CD4-positive, alpha-beta memory T cell (primary cell): Measurements from ENCODE around the gene FBXO31. TPM values are rescaled to one million over a fixed set of nuclear protein-coding genes. Genes with fewer than 3 reads are reported as not detected.
"Not testable (repeated sequence)": the region's sequence is repeated elsewhere in the genome, so short reads cannot be mapped to it uniquely, and the experiment has no call there.

Experiments
- CTCF ChIA-PET: fragments of 350-600 bp; sonication (Branson Sonifier 250); formaldehyde crosslinking; loops from one replicate; lab custom pipeline; 2021; ENCODE audit warnings: inconsistent platforms; ENCODE audit not compliant: partially characterized antibody; lab: Charles Lee
- POLR2A ChIA-PET: fragments of 350-600 bp; sonication (Branson Sonifier 250); formaldehyde crosslinking; loops from one replicate; lab custom pipeline; 2021; ENCODE audit not compliant: partially characterized antibody; lab: Charles Lee
- DNase-seq, 5 donors: peaks; one replicate each; pipeline versions ENCODE4 v3.0.0 to v3.0.0-alpha.2; 2020 to 2022; ENCODE audit warnings: mixed read lengths in 1 of 5
- H3K27ac ChIP-seq: one replicate; pipeline ENCODE4 v1.7.0; 2013; ENCODE audit warnings: low read depth, low read length
- H3K27me3 ChIP-seq: 2 replicates; pipeline ENCODE4 v1.7.0; 2013; ENCODE audit warnings: mild to moderate bottlenecking, low read length, moderate library complexity; ENCODE audit not compliant: insufficient read depth
- H3K36me3 ChIP-seq: 2 replicates; pipeline ENCODE4 v1.7.0; 2013; ENCODE audit warnings: mild to moderate bottlenecking, low read length, moderate library complexity; ENCODE audit not compliant: insufficient read depth
- H3K4me1 ChIP-seq: 2 replicates; pipeline ENCODE4 v1.7.0; 2013; ENCODE audit warnings: mild to moderate bottlenecking, low read length, moderate library complexity; ENCODE audit not compliant: insufficient read depth
- H3K4me3 ChIP-seq, 2 donors: one replicate each; pipeline ENCODE4 v1.7.0; 2013; ENCODE audit warnings: low read length in 2 of 2, mild to moderate bottlenecking in 1 of 2
- H3K9me3 ChIP-seq, 2 donors: one replicate each; pipeline ENCODE4 v1.7.0; 2013; ENCODE audit warnings: low read length in 2 of 2, control low read depth in 1 of 2; ENCODE audit not compliant: control insufficient read depth in 1 of 2
- H3K27ac Mint-ChIP-seq, 7 donors: one replicate each; pipeline ENCODE4 v1.8.0; 2020 to 2021; ENCODE audit warnings: mixed read lengths in 7 of 7, mild to moderate bottlenecking in 6 of 7, inconsistent platforms in 3 of 7, moderate library complexity in 3 of 7
- H3K27me3 Mint-ChIP-seq, 2 donors: one replicate each; pipeline ENCODE4 v1.8.0; 2020 to 2021; ENCODE audit warnings: mixed read lengths in 2 of 2
- H3K36me3 Mint-ChIP-seq, 2 donors: one replicate each; pipeline ENCODE4 v1.8.0; 2020 to 2021; ENCODE audit warnings: mixed read lengths in 2 of 2, inconsistent platforms in 1 of 2, mild to moderate bottlenecking in 1 of 2
- H3K4me1 Mint-ChIP-seq, 4 donors: one replicate each; pipeline ENCODE4 v1.8.0; 2020 to 2021; ENCODE audit warnings: mixed read lengths in 4 of 4, mild to moderate bottlenecking in 1 of 4
- H3K4me3 Mint-ChIP-seq, 8 donors: one replicate each; pipeline ENCODE4 v1.8.0; 2020 to 2021; ENCODE audit warnings: mixed read lengths in 8 of 8, mild to moderate bottlenecking in 7 of 8, moderate library complexity in 6 of 8, inconsistent platforms in 3 of 8
- H3K9me3 Mint-ChIP-seq, 8 donors: one replicate each; pipeline ENCODE4 v1.8.0; 2020 to 2021; ENCODE audit warnings: mixed read lengths in 8 of 8, mild to moderate bottlenecking in 5 of 8, inconsistent platforms in 3 of 8, moderate library complexity in 1 of 8
- intact Hi-C: fragments of 100-400 bp; cut with micrococcal nuclease; formaldehyde crosslinking; loops from one replicate; pipeline ENCODE4 v1.15.1; 2023
- polyA plus RNA-seq, 2 donors: library from polyadenylated mRNA; unstranded; fragments of 300-500 nt; fragmentation: Illumina TruSeq; gene quantifications; one replicate each; pipeline ENCODE4 v1.2.3, GENCODE V29; 2021
- total RNA-seq, 2 experiments: library from RNA; stranded (reverse); gene quantifications; one replicate each; pipeline ENCODE4 v1.2.3, GENCODE V29; 2021

The FBXO31 gene
- total and polyA plus RNA-seq, 4 experiments from 2014 or later = 22.9 to 44.6 (median 34.5) TPM

DNA sequence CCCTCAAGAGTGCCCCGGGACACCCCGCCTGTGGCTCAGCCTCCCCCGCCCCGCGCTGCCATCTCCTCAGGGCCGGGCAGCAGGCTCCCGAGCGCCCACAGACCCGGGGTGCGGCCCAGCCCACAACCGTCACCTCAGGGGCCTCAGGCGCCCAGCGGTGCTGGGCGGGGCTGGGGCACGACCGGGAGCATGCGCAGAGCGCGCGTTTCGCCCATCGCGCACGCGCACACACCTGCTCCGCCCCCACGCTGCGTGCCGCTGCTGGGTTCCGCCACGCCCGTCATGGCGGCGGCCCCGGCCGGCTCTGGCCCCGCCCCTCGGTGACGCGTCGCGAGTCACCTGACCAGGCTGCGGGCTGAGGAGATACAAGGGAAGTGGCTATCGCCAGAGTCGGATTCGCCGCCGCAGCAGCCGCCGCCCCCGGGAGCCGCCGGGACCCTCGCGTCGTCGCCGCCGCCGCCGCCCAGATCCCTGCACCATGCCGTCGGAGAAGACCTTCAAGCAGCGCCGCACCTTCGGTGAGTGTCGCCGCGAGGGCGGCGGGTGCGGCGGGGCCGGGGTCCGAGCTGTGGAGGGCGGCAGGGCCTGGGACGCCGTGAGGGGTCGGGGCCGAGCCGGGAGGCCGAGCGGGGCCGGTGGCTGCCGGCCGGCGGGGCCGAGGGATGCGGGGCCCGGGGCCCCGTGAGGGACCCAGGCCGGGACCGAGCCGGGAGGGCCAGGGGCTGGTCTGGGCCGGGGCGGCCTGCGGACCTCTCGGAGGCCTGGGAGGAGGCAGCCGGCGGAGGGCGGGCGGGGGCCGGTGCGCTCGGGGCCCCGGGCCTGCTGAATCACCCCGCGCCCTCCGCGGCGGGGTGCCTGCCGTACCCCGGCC, 8.6 kb upstream of the FBXO31 start, which contains the start of gene MAP1LC3B:
TSS of gene MAP1LC3B (plus strand) at position 387 of the 871 bp plus-strand sequence. CDS start at position 479, 92 bp downstream.
- no peaks in the 10 kb centered on the region for H3K9me3 Mint-ChIP-seq
- peak within 1 kb of the TSS; percentile 44 to 81 for H3K4me3 ChIP-seq
- no peaks in the 10 kb centered on the region for H3K27me3 ChIP-seq
- H3K36me3 ChIP-seq = no peaks in the 10 kb centered on the region
- H3K27me3 Mint-ChIP-seq = no peaks in the 10 kb centered on the region
- peak within 1 kb of the TSS; percentile 93 to 96 (median 95) for H3K27ac Mint-ChIP-seq
- H3K9me3 ChIP-seq = no peaks in the 10 kb centered on the region
- peaks cover 40 to 69% (median 56%) of the 10 kb centered on the region in 4 donors for H3K4me1 Mint-ChIP-seq
- peak within 1 kb of the TSS; percentile 82 for H3K27ac ChIP-seq
- intact Hi-C loops = loop anchor here (1.0 to 5.0 kb wide), 4 partner anchors 9 to 1060 kb away; partner anchors contain the start of genes FBXO31, KLHDC4 and ZFPM1
- peaks cover 61% of the 10 kb centered on the region for H3K4me1 ChIP-seq
- H3K4me3 Mint-ChIP-seq = peak within 1 kb of the TSS; percentile 88 to 98 (median 94)
- ChIA-PET POLR2A (interaction anchor here (3.9 to 5.3 kb wide), 2 partner anchors 9 to 75 kb away, joined by 32 to 105 read pairs; partner anchors contain the start of genes C16orf95 and FBXO31), CTCF (interaction anchor here (1.0 to 4.9 kb wide), 3 partner anchors 9 to 67 kb away, joined by 4 to 42 read pairs (median 41); partner anchors contain the start of gene FBXO31)
- peak; percentile 94 to 100 (median 99) for DNase-seq
- H3K36me3 Mint-ChIP-seq = peaks cover 0 to 23% of the 10 kb centered on the region in 2 donors

GRCh38 chr16:87391324-87391949, 7.9 kb upstream of the FBXO31 start:
- Mint-ChIP-seq H3K4me1 (peaks cover 43 to 68% (median 55%) of the 10 kb centered on the region in 4 donors), H3K27ac (peak overlapping the region; percentile 84 to 95 (median 91)), H3K4me3 (peak overlapping the region; percentile 76 to 89 (median 84)), H3K9me3 (no peaks in the 10 kb centered on the region), H3K27me3 (no peaks in the 10 kb centered on the region), H3K36me3 (peaks cover 0 to 20% of the 10 kb centered on the region in 2 donors)
- Histone ChIP-seq H3K27ac (peak overlapping the region; percentile 82), H3K27me3 (no peaks in the 10 kb centered on the region), H3K36me3 (no peaks in the 10 kb centered on the region), H3K9me3 (no peaks in the 10 kb centered on the region), H3K4me1 (peaks cover 62% of the 10 kb centered on the region), H3K4me3 (peak overlapping the region in 1 of 2 donors; percentile 59)
- ChIA-PET POLR2A (interaction anchor here (1.4 to 5.3 kb wide), 2 partner anchors 8 to 74 kb away, joined by 3 to 105 read pairs; partner anchors contain the start of genes C16orf95 and FBXO31), CTCF (no interaction called here)
- intact Hi-C loops = loop anchor here (5.0 kb wide), 2 partner anchors 376 to 1061 kb away; partner anchors contain the start of genes KLHDC4 and ZFPM1
- no peak for DNase-seq

GRCh38 chr16:87390641-87391323, 7.2 kb upstream of the FBXO31 start:
- POLR2A ChIA-PET = interaction anchor here (1.4 kb wide), 1 partner anchor 74 kb away, joined by 3 read pairs; the partner anchor contains the start of gene C16orf95
- Histone ChIP-seq H3K27ac (peak overlapping the region; percentile 82), H3K4me1 (peaks cover 60% of the 10 kb centered on the region), H3K36me3 (no peaks in the 10 kb centered on the region), H3K9me3 (no peaks in the 10 kb centered on the region), H3K4me3 (peak overlapping the region in 1 of 2 donors; percentile 59), H3K27me3 (no peaks in the 10 kb centered on the region)
- H3K27ac Mint-ChIP-seq = peak overlapping the region; percentile 84 to 95 (median 91)
- H3K27me3 Mint-ChIP-seq = no peaks in the 10 kb centered on the region
- H3K9me3 Mint-ChIP-seq = no peaks in the 10 kb centered on the region
- CTCF ChIA-PET = no interaction called here
- intact Hi-C loops = loop anchor here (5.0 kb wide), 2 partner anchors 377 to 1062 kb away; partner anchors contain the start of genes KLHDC4 and ZFPM1
- peak overlapping the region; percentile 75 to 89 (median 80) for H3K4me3 Mint-ChIP-seq
- H3K36me3 Mint-ChIP-seq = peaks cover 0 to 18% of the 10 kb centered on the region in 2 donors
- no peak for DNase-seq
- peaks cover 42 to 70% (median 56%) of the 10 kb centered on the region in 4 donors for H3K4me1 Mint-ChIP-seq

- CTCF ChIA-PET, H3K27me3 Mint-ChIP-seq, H3K36me3 ChIP-seq, H3K27me3 ChIP-seq, H3K4me3 ChIP-seq, DNase-seq, H3K9me3 Mint-ChIP-seq, H3K9me3 ChIP-seq: not testable (repeated sequence)
- peak overlapping the region in 4 of 8 donors; percentile 10 to 25 (median 20) for H3K4me3 Mint-ChIP-seq
- POLR2A ChIA-PET = interaction anchor here (1.4 kb wide), 1 partner anchor 73 kb away, joined by 3 read pairs; the partner anchor contains the start of gene C16orf95
- intact Hi-C loops = loop anchor here (5.0 kb wide), 2 partner anchors 377 to 1062 kb away; partner anchors contain the start of genes KLHDC4 and ZFPM1
- Histone ChIP-seq H3K4me1 (peaks cover 55% of the 10 kb centered on the region), H3K27ac (peak overlapping the region; percentile 28)
- H3K27ac Mint-ChIP-seq = peak overlapping the region in 5 of 7 donors; percentile 36 to 91 (median 81)
- H3K36me3 Mint-ChIP-seq = peaks cover 0 to 16% of the 10 kb centered on the region in 2 donors
- peaks cover 37 to 70% (median 53%) of the 10 kb centered on the region in 4 donors for H3K4me1 Mint-ChIP-seq
Observed at GRCh38 chr16:87389914-87390313, 6.3 kb upstream of the FBXO31 start.

DNA sequence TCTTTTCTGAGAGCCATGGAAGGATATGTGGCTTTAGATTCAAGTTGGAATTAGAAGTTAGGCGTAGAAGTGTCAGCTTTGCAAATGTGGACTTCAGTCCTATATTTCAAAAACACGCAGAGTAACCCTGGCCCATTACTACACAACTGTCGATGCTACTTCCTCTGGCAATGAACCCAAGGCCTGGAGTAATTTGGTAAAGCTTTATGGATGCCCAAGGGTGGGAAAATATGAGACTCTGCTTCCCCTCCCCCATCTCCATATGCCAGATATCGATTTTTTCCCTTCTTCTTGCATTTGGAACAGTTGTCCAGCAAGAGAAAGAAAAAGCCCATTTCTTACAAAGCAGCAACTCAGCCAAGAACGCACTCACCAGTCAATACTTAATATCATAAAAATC, 5.7 kb upstream of the FBXO31 start:
- H3K4me1 ChIP-seq = peaks cover 55% of the 10 kb centered on the region
- ChIA-PET POLR2A (interaction anchor here (0.9 to 3.8 kb wide), 3 partner anchors 10 to 72 kb away, joined by 3 to 40 read pairs (median 3); partner anchors contain the start of gene C16orf95), CTCF (interaction anchor here (1.2 to 2.1 kb wide), 4 partner anchors 67 to 247 kb away, joined by 3 to 8 read pairs (median 7); partner anchors contain the start of gene C16orf95)
- Mint-ChIP-seq H3K4me3 (peak overlapping the region in 2 of 8 donors; percentile 10 to 15), H3K27ac (peak overlapping the region in 6 of 7 donors; percentile 57 to 91 (median 81)), H3K27me3 (no peaks in the 10 kb centered on the region), H3K36me3 (peaks cover 0 to 12% of the 10 kb centered on the region in 2 donors), H3K9me3 (no peaks in the 10 kb centered on the region), H3K4me1 (peaks cover 32 to 68% (median 47%) of the 10 kb centered on the region in 4 donors)
- no peaks in the 10 kb centered on the region for H3K36me3 ChIP-seq
- no peaks in the 10 kb centered on the region for H3K9me3 ChIP-seq
- intact Hi-C loops = no loop called here
- peak overlapping the region; percentile 28 for H3K27ac ChIP-seq
- no peak overlapping the region for H3K4me3 ChIP-seq
- DNase-seq = no peak
- H3K27me3 ChIP-seq = no peaks in the 10 kb centered on the region

DNA sequence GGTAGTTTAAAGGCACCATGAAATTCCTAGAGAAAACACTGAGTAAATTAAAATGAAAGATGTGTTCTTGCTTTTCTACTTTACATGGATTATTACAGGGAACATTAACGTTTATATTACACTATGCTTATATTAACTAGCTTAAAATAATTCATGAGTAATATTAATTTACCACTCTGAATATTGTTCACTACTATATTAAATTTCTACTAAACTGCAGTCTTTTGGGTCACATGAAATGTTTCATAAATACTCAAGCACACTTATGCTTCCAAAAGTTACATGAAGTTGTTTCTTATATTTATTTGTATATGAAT, 5.2 kb upstream of the FBXO31 start:
- Mint-ChIP-seq H3K27ac (peak overlapping the region; percentile 91 to 98 (median 95)), H3K4me3 (peak overlapping the region; percentile 48 to 83 (median 66)), H3K4me1 (peaks cover 27 to 63% (median 45%) of the 10 kb centered on the region in 4 donors), H3K36me3 (peaks cover 0 to 15% of the 10 kb centered on the region in 2 donors), H3K27me3 (peaks cover 0 to 3% of the 10 kb centered on the region in 2 donors), H3K9me3 (peaks cover 0 to 4% (median 0%) of the 10 kb centered on the region in 8 donors)
- no peak for DNase-seq
- H3K36me3 ChIP-seq = no peaks in the 10 kb centered on the region
- intact Hi-C loops = loop anchor here (1.0 kb wide), 1 partner anchor 105 kb away; the partner anchor contains the start of gene ZCCHC14
- H3K4me1 ChIP-seq = peaks cover 52% of the 10 kb centered on the region
- H3K4me3 ChIP-seq = peak overlapping the region in 1 of 2 donors; percentile 9
- H3K9me3 ChIP-seq = no peaks in the 10 kb centered on the region
- ChIA-PET POLR2A (interaction anchor here (0.9 to 3.8 kb wide), 8 partner anchors 10 to 102 kb away, joined by 3 to 40 read pairs (median 3); partner anchors contain the start of gene C16orf95), CTCF (interaction anchor here (1.2 to 2.1 kb wide), 5 partner anchors 47 to 247 kb away, joined by 3 to 8 read pairs (median 7); partner anchors contain the start of gene C16orf95)
- H3K27me3 ChIP-seq = no peaks in the 10 kb centered on the region
- peak overlapping the region; percentile 64 for H3K27ac ChIP-seq
